ENCODE measurements around the gene CLASP1. TPM values are rescaled to one million over a fixed set of nuclear protein-coding genes. Genes with fewer than 3 reads are reported as not detected.
A peak's percentile ranks its signal among the peaks of the same experiment; 100 is the strongest.
"Not testable (repeated sequence)": the region's sequence is repeated elsewhere in the genome, so short reads cannot be mapped to it uniquely, and the experiment has no call there.

The CLASP1 gene
- polyA plus RNA-seq, 3 donors from 2014 or later = 7.4 to 46.8 (median 22.0) TPM

- DNase-seq = no peak
- H3K27me3 Mint-ChIP-seq (ENCODE audit: low read depth in 3 of 3) = peaks cover 2 to 14% (median 2%) of the 10 kb centered on the region in 3 donors
- H3K36me3 Mint-ChIP-seq = no peaks in the 10 kb centered on the region
- no peaks in the 10 kb centered on the region for H3K9me3 Mint-ChIP-seq
- H3K4me1 Mint-ChIP-seq = peaks cover 2 to 4% of the 10 kb centered on the region in 2 donors
- H3K27ac Mint-ChIP-seq = no peak overlapping the region
- no peak overlapping the region for H3K4me3 Mint-ChIP-seq
Measured at GRCh38 chr2:121303531-121304263, 345.6 kb downstream of the CLASP1 start.

GRCh38 chr2:121301190-121301589, 348.1 kb downstream of the CLASP1 start:
- not testable (repeated sequence) for H3K9me3 Mint-ChIP-seq, H3K36me3 Mint-ChIP-seq, H3K4me1 Mint-ChIP-seq, H3K4me3 Mint-ChIP-seq, DNase-seq, H3K27ac Mint-ChIP-seq
- peaks cover 0 to 12% (median 2%) of the 10 kb centered on the region in 3 donors for H3K27me3 Mint-ChIP-seq (ENCODE audit: low read depth in 3 of 3)

DNA sequence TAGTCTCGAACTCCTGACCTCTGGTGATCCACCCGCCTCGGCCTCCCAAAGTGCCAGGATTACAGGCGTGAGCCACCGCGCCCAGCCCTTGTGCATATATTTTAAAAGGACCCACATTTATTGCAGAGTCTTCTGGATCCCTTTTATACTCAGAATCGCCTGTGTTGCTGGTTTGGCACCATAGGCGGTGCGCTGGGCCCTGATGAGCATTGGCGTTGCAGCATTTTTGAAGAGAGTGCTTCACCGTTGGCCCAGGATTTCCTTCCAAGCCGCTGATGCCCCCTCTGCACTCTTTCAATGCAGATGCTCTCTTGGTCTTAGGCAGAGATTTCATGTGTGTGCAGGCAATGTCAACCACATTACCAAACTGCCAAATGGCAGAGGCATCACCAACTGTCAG, 350.8 kb downstream of the CLASP1 start:
- no peak for DNase-seq
- Mint-ChIP-seq H3K9me3 (no peaks in the 10 kb centered on the region), H3K27me3 (ENCODE audit: low read depth in 3 of 3) (peaks cover 2 to 10% (median 2%) of the 10 kb centered on the region in 3 donors), H3K4me1 (no peaks in the 10 kb centered on the region), H3K27ac (no peak overlapping the region), H3K4me3 (no peak overlapping the region), H3K36me3 (no peaks in the 10 kb centered on the region)

GRCh38 chr2:121297866-121298265, 351.4 kb downstream of the CLASP1 start:
- H3K36me3 Mint-ChIP-seq, H3K4me3 Mint-ChIP-seq, H3K9me3 Mint-ChIP-seq, H3K4me1 Mint-ChIP-seq, DNase-seq, H3K27ac Mint-ChIP-seq: not testable (repeated sequence)
- H3K27me3 Mint-ChIP-seq (ENCODE audit: low read depth in 3 of 3) = peaks cover 2 to 10% (median 2%) of the 10 kb centered on the region in 3 donors

DNA sequence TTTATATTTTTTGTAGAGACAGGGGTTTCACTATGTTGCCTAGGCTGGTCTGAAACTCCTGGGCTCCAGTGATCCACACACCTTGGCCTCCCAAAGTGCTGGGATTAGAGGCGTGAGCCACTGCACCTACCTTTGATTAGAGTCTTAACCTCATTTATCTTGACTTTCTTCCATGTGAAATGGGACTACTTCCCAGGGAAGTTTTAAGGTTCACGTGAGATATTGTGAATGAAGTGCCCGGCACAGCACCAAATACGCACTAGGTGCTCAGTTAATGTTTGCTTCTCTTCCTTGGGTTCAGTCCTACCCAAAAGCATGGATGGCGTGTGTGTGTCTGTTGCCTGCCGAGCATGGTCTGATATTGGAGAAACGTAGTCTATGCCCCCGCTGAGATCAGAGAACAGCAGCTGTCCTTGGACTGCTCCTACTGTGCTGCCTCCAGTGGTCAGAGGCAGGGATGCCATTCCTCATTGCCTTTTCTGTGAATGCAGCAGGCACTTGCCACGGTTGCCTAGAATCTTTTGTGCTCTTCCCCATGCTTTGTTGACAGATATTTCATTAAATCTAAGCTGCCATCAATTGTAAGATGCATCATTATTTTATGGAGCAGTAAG, 351.9 kb downstream of the CLASP1 start:
- H3K27ac Mint-ChIP-seq = no peak overlapping the region
- no peak overlapping the region for H3K4me3 Mint-ChIP-seq
- H3K36me3 Mint-ChIP-seq = no peaks in the 10 kb centered on the region
- H3K9me3 Mint-ChIP-seq = no peaks in the 10 kb centered on the region
- peaks cover 0 to 2% of the 10 kb centered on the region in 2 donors for H3K4me1 Mint-ChIP-seq
- H3K27me3 Mint-ChIP-seq (ENCODE audit: low read depth in 3 of 3) = peaks cover 2 to 8% (median 2%) of the 10 kb centered on the region in 3 donors
- DNase-seq = no peak

GRCh38 chr2:121295911-121296650, 353.2 kb downstream of the CLASP1 start:
- Mint-ChIP-seq H3K27ac (no peak overlapping the region), H3K9me3 (no peaks in the 10 kb centered on the region), H3K27me3 (ENCODE audit: low read depth in 3 of 3) (peaks cover 2 to 8% (median 2%) of the 10 kb centered on the region in 3 donors), H3K4me3 (no peak overlapping the region), H3K4me1 (peaks cover 0 to 2% of the 10 kb centered on the region in 2 donors), H3K36me3 (no peaks in the 10 kb centered on the region)
- DNase-seq = no peak

- H3K27ac Mint-ChIP-seq = no peak overlapping the region
- DNase-seq = no peak
- H3K9me3 Mint-ChIP-seq = no peaks in the 10 kb centered on the region
- H3K36me3 Mint-ChIP-seq = no peaks in the 10 kb centered on the region
- H3K4me3 Mint-ChIP-seq = no peak overlapping the region
- peaks cover 2 to 6% (median 2%) of the 10 kb centered on the region in 3 donors for H3K27me3 Mint-ChIP-seq (ENCODE audit: low read depth in 3 of 3)
- H3K4me1 Mint-ChIP-seq = peaks cover 0 to 2% of the 10 kb centered on the region in 2 donors
Measured at GRCh38 chr2:121294881-121295840, 354.1 kb downstream of the CLASP1 start.

DNA sequence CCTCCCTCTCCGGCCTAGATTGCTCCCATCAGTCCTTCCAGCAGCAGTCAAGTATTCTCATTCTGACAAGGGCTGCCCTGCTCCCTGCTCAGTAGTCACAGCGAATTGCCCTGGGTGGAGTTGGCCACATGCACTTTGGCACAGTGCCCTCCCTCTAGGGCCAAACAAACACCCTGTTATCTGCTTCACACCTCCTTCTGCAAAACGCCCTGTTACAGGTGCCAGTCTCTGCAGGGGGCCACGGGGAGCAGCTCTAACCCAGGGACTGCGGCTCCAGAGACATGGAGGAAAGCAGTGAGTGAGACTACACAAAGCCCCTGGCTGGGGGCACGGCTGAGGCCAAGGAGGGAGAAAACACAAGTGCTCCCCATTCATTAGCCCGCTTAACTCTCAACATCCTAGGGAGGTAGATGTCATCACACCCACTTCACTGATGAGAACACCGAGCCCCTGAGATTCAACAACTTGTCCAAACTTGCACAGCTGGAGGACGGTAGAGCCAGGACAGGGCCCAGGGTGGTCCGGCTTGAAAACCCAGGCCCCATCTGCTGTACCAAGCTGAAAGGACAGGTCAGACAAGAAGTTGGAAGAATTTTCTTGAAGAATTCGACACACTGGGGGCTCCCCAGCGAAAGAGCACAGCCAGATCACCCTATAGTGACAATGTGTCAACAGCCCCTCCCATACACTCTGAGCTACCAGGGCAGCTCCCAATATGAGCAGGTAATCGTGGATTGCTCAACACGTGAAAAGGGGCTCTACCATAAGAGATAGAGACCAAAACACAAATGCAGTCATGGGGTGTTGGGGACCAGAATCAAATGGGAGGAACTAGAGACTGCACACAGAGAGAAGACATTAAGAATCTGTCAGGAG, 355.6 kb downstream of the CLASP1 start:
- Mint-ChIP-seq H3K27ac (no peak overlapping the region), H3K27me3 (ENCODE audit: low read depth in 3 of 3) (peaks cover 0 to 6% (median 2%) of the 10 kb centered on the region in 3 donors), H3K4me3 (no peak overlapping the region), H3K36me3 (no peaks in the 10 kb centered on the region), H3K4me1 (peaks cover 0 to 2% of the 10 kb centered on the region in 2 donors), H3K9me3 (no peaks in the 10 kb centered on the region)
- no peak for DNase-seq

DNA sequence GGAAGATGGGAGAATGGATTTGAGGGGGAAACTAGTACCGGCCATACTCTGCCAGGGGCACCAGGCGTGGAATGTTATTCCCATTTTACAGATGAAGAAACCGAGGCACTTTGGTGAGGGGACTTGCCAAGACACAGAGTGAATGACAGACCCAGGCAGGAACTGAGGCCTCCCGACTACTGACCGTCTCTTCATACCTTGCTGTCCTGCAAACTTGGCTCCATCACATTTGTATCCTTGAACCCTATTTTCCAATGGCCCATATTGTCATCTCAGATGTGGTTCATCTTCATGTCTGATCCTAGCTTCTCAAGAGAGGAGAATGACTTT, 358.0 kb downstream of the CLASP1 start:
- H3K4me1 Mint-ChIP-seq = peaks cover 0 to 2% of the 10 kb centered on the region in 2 donors
- no peak overlapping the region for H3K4me3 Mint-ChIP-seq
- no peak overlapping the region for H3K27ac Mint-ChIP-seq
- DNase-seq = no peak
- H3K36me3 Mint-ChIP-seq = no peaks in the 10 kb centered on the region
- peaks cover 0 to 8% (median 3%) of the 10 kb centered on the region in 3 donors for H3K27me3 Mint-ChIP-seq (ENCODE audit: low read depth in 3 of 3)
- no peaks in the 10 kb centered on the region for H3K9me3 Mint-ChIP-seq

GRCh38 chr2:121289271-121289670, 360.0 kb downstream of the CLASP1 start:
- no peaks in the 10 kb centered on the region for H3K36me3 Mint-ChIP-seq
- H3K27ac Mint-ChIP-seq = no peak overlapping the region
- peaks cover under 1 to 4% of the 10 kb centered on the region in 2 donors for H3K4me1 Mint-ChIP-seq
- peaks cover 1 to 10% (median 3%) of the 10 kb centered on the region in 3 donors for H3K27me3 Mint-ChIP-seq (ENCODE audit: low read depth in 3 of 3)
- DNase-seq = no peak
- H3K9me3 Mint-ChIP-seq = no peaks in the 10 kb centered on the region
- H3K4me3 Mint-ChIP-seq = no peak overlapping the region

GRCh38 chr2:121288454-121289231, 360.6 kb downstream of the CLASP1 start:
- Mint-ChIP-seq H3K27me3 (ENCODE audit: low read depth in 3 of 3) (peaks cover 1 to 9% (median 2%) of the 10 kb centered on the region in 3 donors), H3K27ac (peak overlapping the region in 1 of 6 donors; percentile 7), H3K36me3 (no peaks in the 10 kb centered on the region), H3K4me1 (peaks cover 5 to 11% of the 10 kb centered on the region in 2 donors), H3K4me3 (no peak overlapping the region), H3K9me3 (no peaks in the 10 kb centered on the region)
- no peak for DNase-seq

DNA sequence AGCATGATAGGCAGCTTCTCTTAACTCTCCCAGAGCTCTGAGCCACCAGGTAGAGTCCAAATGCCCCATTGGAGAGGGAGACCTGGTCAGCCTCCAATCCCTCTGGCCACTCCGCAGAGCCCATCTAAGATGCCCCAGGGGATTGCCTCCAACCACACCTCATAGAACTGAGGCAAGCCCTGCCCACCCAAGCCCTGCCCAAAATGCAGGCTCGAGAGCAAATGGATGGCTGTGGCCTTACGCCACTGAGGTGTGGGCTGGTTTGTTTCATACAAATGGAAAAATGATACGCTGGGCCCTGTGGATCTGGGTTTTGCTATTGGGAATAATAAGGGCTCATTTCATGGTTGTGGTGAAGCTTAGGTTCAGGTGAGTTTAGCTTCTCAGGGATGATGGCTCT, 361.3 kb downstream of the CLASP1 start:
- Mint-ChIP-seq H3K27ac (no peak overlapping the region), H3K4me3 (no peak overlapping the region), H3K9me3 (no peaks in the 10 kb centered on the region), H3K4me1 (peaks cover 5 to 8% of the 10 kb centered on the region in 2 donors), H3K36me3 (no peaks in the 10 kb centered on the region), H3K27me3 (ENCODE audit: low read depth in 3 of 3) (peaks cover 3 to 10% (median 4%) of the 10 kb centered on the region in 3 donors)
- no peak for DNase-seq

Measured in immature natural killer cell (primary cell).